Measurements from ENCODE around the gene KDM4F.

DNA sequence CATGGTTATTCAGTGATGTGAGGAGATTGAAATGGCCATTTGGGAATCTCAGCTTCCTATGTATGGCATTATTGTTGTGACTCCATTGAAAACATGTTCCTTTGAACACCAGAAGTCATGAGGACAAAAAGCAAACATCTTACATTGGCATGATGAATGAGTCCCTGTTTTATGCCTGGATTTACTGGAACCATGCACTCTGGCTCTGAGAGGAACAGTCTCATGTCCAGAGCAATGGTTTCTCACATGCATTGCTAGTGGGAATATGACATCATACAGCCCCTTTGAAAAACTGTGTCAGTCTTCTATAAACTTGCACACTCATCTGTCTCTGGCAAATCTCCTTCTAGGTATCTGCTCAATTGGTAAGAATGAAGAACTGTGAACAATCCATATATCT is 3.4 kb upstream of the KDM4F start:
- TF ChIP-seq MXI1 (conservative IDR thresholded peaks at IDR 0.05; ENCODE audit: poor library complexity, severe bottlenecking) (no peak), POLR2AphosphoS5 (IDR thresholded peaks at IDR 0.05) (no peak), RAD21 (conservative IDR thresholded peaks at IDR 0.05) (no peak)
- TF ChIP-seq, protein P1, sequence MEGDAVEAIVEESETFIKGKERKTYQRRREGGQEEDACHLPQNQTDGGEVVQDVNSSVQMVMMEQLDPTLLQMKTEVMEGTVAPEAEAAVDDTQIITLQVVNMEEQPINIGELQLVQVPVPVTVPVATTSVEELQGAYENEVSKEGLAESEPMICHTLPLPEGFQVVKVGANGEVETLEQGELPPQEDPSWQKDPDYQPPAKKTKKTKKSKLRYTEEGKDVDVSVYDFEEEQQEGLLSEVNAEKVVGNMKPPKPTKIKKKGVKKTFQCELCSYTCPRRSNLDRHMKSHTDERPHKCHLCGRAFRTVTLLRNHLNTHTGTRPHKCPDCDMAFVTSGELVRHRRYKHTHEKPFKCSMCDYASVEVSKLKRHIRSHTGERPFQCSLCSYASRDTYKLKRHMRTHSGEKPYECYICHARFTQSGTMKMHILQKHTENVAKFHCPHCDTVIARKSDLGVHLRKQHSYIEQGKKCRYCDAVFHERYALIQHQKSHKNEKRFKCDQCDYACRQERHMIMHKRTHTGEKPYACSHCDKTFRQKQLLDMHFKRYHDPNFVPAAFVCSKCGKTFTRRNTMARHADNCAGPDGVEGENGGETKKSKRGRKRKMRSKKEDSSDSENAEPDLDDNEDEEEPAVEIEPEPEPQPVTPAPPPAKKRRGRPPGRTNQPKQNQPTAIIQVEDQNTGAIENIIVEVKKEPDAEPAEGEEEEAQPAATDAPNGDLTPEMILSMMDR (IDR thresholded peaks at IDR 0.05; ENCODE audit: poor library complexity, severe bottlenecking) = no peak

Measured in neural cell (in vitro differentiated cells).